Adrenal gland (tissue), 5 donors: ENCODE results near the gene CEMIP2.

Experiments used
- CTCF ChIP-seq, 6 experiments: fragments of 450-650 bp in 4 of 6; fragments of 200-600 bp in 2 of 6; sonication (generic) in 1 of 6; IDR thresholded peaks; 1 replicate in 5 of 6; 2 replicates in 1 of 6; pipeline versions ENCODE4 v1.5.1 to v1.8.0; 2016 to 2021; ENCODE audit warnings: antibody characterized with exemption in 6 of 6, mild to moderate bottlenecking in 2 of 6, moderate library complexity in 1 of 6
- POLR2A ChIP-seq, 2 donors: fragments of 450-650 bp; IDR thresholded peaks; one replicate each; pipeline ENCODE4 v1.6.1; 2017; ENCODE audit warnings: antibody characterized with exemption in 2 of 2, mild to moderate bottlenecking in 2 of 2, moderate library complexity in 1 of 2
- donor health status: DM: no; HTN: no; CAD: no.

DNA sequence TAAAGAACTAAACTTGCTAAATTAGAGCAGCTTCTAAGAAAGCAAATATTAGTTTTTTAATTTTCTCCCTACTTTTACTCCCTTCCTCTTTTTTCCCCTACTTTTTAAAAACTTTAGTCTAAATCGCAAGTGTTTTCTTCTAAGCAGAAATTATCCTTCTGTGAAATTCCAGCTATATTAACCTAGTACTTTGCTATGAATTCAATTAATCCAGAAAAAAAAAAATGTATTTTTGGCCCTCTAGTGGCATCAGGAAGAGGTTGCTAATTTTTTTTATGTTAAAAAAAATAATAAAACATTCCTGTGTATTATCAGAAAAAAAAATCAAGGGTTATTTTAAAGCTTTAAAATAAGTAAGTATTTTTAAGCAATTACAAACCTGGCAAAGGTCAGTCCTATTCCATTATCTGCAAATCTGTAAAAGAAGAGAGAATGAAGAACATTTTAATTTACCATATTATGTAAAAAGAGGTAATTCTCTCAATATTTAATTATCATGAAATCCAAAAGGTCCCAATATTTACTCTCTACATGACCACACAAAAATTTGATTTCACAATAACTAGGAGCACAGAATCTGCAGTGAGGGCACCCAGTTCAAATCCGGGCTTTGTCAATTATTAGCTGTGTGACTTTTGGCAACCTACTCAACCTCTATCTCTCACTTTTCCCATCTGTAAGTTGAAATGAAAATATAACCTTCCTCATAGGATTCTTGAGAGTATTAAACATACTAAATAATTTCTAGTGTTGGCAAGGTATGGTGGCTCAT lies 52.0 kb downstream of the CEMIP2 start:
- TF ChIP-seq CTCF (IDR thresholded peaks at IDR 0.05): peak in 5 of 6 experiments; percentile 30 to 62 (median 53)
- TF ChIP-seq POLR2A (IDR thresholded peaks at IDR 0.05): no peak
